NCI-H526 treated with DMSO at 0.1 percent for 48 hours (cell line): ENCODE data around the gene DNAH6.
"Not testable (repeated sequence)": the region's sequence is repeated elsewhere in the genome, so short reads cannot be mapped to it uniquely, and the experiment has no call there.

ENCODE experiments used
- DNase-seq: peaks from one replicate; lab custom pipeline; 2025; lab: John Stamatoyannopoulos, UW

DNAH6 gene

GRCh38 chr2:84516234-84516986, at the start of gene DNAH6:
TSS of gene DNAH6 (plus strand) at chr2:84516498. CDS start at chr2:84517827, 1,329 bp downstream.
- peak; percentile 59 for DNase-seq

- no peak for DNase-seq
These were observed 48.9 kb upstream of the DNAH6 start for GRCh38 chr2:84467389-84467788.

GRCh38 chr2:84472423-84472822, 43.9 kb upstream of the DNAH6 start:
- DNase-seq: not testable (repeated sequence)

GRCh38 chr2:84472856-84473565, 43.3 kb upstream of the DNAH6 start:
- no peak for DNase-seq

GRCh38 chr2:84474176-84474575, 42.1 kb upstream of the DNAH6 start:
- DNase-seq: no peak

GRCh38 chr2:84477886-84478285, 38.4 kb upstream of the DNAH6 start:
- DNase-seq: no peak

GRCh38 chr2:84478867-84479266, 37.4 kb upstream of the DNAH6 start:
- DNase-seq: no peak

GRCh38 chr2:84481702-84482101, 34.6 kb upstream of the DNAH6 start:
- DNase-seq: no peak

- DNase-seq: no peak
These were observed 33.7 kb upstream of the DNAH6 start for GRCh38 chr2:84482603-84483002.

- DNase-seq: no peak
These were observed 33.0 kb upstream of the DNAH6 start for GRCh38 chr2:84483320-84483719.

GRCh38 chr2:84486441-84487115, 29.7 kb upstream of the DNAH6 start:
- DNase-seq: no peak

- DNase-seq: no peak
These were observed 28.9 kb upstream of the DNAH6 start for GRCh38 chr2:84487298-84487996.

- DNase-seq: no peak
These were observed 25.0 kb upstream of the DNAH6 start for GRCh38 chr2:84491256-84491655.

- DNase-seq: no peak
These were observed 24.6 kb upstream of the DNAH6 start for GRCh38 chr2:84491741-84492140.

- no peak for DNase-seq
These were observed 23.7 kb upstream of the DNAH6 start for GRCh38 chr2:84492571-84492970.

GRCh38 chr2:84493514-84493913, 22.8 kb upstream of the DNAH6 start:
- DNase-seq: no peak

- no peak for DNase-seq
These were observed 22.2 kb upstream of the DNAH6 start for GRCh38 chr2:84494070-84494469.

GRCh38 chr2:84495539-84496146, 20.7 kb upstream of the DNAH6 start:
- peak; percentile 23 for DNase-seq

- DNase-seq: no peak
These were observed 19.9 kb upstream of the DNAH6 start for GRCh38 chr2:84496386-84496785.

GRCh38 chr2:84497285-84497684, 19.0 kb upstream of the DNAH6 start:
- no peak for DNase-seq

- DNase-seq: no peak
These were observed 18.0 kb upstream of the DNAH6 start for GRCh38 chr2:84498150-84498799.
